GM13977 (cell line): Measurements from ENCODE around the gene DNAAF8.

ENCODE experiments used
- DNase-seq: peaks from one replicate; pipeline ENCODE4 v3.0.0; 2012; ENCODE audit warnings: low spot score
- in situ Hi-C: fragments of 300-500 bp; cut with MboI; formaldehyde crosslinking; loops from one replicate; pipeline ENCODE4 v1.12.0; 2022; ENCODE audit warnings: low sequenced_read_pairs, low pct_unique_long_range_greater_than_20kb, mixed read lengths, inconsistent platforms; ENCODE audit not compliant: unreplicated experiment
- TF ChIP-seq, protein P1 (sequence below): IDR thresholded peaks from 2 replicates; pipeline ENCODE4 v1.5.1; 2012; ENCODE audit warnings: mild to moderate bottlenecking, control low read depth; ENCODE audit not compliant: insufficient read depth; ENCODE audit errors: extremely low read depth, missing control alignments

The DNAAF8 gene

DNA sequence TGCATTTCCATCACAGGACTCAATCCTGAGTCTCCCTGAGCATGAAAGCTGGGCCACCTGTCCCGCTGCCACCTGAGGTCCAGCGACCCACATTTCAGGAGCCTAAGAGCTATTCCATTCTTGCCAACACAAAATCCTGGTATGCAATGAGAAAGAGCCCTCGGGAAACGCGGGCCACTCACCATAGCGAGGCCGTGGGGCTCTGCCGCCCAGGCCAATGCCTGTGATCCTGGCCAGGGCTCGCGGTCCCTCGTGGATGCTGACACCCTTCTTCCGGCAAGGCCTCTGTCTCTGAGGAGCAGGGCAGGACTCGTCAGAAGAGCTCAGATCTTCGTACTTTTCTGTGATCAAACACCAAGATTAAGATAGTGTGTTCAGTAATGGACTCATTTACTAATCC, 29.4 kb upstream of the DNAAF8 start:
- DNase-seq = no peak
- in situ Hi-C loops = no loop called here
- TF ChIP-seq, protein P1, sequence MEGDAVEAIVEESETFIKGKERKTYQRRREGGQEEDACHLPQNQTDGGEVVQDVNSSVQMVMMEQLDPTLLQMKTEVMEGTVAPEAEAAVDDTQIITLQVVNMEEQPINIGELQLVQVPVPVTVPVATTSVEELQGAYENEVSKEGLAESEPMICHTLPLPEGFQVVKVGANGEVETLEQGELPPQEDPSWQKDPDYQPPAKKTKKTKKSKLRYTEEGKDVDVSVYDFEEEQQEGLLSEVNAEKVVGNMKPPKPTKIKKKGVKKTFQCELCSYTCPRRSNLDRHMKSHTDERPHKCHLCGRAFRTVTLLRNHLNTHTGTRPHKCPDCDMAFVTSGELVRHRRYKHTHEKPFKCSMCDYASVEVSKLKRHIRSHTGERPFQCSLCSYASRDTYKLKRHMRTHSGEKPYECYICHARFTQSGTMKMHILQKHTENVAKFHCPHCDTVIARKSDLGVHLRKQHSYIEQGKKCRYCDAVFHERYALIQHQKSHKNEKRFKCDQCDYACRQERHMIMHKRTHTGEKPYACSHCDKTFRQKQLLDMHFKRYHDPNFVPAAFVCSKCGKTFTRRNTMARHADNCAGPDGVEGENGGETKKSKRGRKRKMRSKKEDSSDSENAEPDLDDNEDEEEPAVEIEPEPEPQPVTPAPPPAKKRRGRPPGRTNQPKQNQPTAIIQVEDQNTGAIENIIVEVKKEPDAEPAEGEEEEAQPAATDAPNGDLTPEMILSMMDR = no peak

DNA sequence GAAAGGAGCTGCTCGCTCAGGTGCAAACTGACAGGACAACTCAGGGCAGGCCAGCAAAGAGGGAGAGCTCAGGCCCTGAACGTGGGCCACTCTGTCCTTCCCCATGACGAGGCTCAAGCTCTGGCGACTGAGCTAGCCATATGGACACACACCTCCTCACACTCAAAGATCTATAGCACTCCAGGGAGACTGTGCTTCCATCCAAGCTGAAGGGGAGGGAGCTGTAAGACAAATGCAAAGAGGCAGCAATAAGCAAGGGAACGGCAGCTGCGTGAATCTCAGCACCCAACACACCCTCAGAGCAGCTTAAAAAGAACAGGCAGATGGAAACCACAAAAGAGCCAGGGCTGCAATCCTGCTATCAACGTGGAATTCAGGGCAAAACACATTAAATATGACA, 27.5 kb upstream of the DNAAF8 start:
- DNase-seq = no peak
- TF ChIP-seq, protein P1 = no peak
- in situ Hi-C loops = no loop called here

DNA sequence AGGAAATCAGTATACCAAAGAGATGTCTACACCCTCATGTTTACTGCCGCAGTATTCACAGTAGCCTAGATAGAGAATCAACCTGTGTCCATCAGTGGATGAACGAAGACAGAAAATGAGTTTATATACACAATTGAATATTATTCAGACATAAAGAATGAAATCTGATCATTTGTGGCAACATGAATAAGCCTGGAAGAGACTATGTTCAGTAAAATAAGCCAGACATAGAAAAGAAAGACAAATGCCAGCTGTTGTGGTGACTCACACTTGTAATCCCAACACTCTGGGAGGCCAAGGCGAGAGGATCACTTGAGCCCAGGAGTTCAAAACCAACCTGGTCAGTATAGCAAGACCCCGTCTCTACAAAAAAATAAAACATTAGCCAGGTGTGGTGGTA, 24.9 kb upstream of the DNAAF8 start:
- in situ Hi-C loops = no loop called here
- TF ChIP-seq, protein P1 = no peak
- no peak for DNase-seq

DNA sequence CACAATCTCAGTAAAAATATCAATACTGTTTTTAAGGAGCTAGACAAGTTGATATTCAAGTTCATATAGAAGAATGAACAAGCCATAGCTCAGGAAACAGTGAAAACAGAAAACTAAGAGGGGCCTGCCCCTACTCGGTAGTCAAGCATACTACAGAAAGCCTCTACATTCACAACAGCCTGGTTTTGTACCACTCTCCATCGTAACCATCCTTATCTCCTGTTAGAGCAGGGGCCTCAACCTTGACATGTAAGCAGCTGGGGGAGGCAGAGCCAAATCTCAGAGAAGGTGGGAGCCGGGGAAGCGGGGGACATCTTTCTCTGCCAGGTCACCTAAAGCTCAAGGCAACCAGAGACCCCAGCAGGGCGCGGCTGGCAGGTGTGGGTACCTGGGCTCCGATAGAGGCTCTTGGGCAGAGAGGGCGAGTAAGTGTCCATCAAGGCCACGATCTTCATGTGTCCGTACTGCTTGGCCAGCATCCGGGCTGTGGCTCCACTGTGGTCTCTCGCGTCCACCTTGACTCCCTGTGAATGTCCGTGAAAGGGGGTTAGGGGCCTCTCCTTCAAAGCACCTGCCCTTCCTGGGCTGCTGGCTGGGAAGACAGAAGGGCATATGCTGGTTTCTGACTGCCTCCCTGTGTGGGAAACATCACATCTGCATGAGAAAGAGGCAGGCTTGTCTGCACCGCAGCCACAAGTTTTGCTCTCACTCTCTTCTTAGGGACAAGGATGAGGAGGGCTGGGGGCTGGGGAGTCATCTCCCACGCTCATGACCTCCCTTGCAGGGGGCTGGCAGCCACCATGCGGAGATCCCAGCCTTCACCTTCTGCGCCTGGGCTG, 20.5 kb upstream of the DNAAF8 start:
- in situ Hi-C loops = no loop called here
- TF ChIP-seq, protein P1 = no peak

DNA sequence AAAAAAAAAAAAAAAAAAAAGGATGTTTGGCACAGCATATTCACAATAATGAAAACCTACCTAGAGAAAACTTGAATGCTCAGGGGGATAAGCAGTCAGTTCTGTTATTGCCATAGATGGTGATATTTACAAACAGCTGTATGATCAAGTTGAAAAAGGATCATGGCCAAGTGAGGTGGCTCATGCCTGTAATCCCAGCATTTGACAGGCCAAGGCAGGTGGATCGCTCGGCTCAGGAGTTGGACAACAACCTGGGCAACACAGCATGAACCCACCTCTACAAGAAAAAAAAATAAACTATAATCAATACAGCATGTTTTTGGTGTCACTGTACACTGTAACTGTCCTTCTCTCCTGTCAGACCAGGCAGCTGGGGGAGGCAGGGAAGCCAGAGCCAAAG, 19.3 kb upstream of the DNAAF8 start:
- TF ChIP-seq, protein P1 = no peak
- no peak for DNase-seq
- in situ Hi-C loops = no loop called here

More for the DNA sequence above, 20.5 kb upstream of the DNAAF8 start:
- no peak for DNase-seq

DNA sequence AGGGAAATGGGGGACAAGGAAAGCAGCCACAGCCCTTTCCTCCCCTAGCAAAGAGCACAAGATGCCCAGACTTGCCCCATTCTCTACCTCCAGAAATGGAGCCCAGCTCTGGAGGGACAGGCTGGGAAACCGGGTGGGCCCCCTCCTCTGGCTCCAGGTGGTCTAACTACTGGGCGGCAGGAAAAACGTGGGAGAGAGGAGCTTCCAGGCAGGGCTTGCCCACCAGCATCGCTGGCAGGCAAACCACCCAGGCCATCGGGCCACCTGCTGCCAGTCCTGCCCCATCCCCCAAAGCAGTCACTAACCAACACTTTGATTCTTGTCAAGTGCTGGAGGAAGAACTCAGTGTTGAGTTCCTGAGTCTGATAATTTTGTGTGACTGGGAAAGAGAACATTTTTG, 15.9 kb upstream of the DNAAF8 start:
- TF ChIP-seq, protein P1 = no peak
- DNase-seq = no peak

More for the DNA sequence above, 15.9 kb upstream of the DNAAF8 start:
- in situ Hi-C loops = no loop called here
